Right kidney (tissue), 1 donor: ENCODE results near the gene RAB11FIP5.

Experiments
- DNase-seq: peaks from one replicate; pipeline ENCODE4 v3.0.0-alpha.2; 2016

RAB11FIP5 gene

DNA sequence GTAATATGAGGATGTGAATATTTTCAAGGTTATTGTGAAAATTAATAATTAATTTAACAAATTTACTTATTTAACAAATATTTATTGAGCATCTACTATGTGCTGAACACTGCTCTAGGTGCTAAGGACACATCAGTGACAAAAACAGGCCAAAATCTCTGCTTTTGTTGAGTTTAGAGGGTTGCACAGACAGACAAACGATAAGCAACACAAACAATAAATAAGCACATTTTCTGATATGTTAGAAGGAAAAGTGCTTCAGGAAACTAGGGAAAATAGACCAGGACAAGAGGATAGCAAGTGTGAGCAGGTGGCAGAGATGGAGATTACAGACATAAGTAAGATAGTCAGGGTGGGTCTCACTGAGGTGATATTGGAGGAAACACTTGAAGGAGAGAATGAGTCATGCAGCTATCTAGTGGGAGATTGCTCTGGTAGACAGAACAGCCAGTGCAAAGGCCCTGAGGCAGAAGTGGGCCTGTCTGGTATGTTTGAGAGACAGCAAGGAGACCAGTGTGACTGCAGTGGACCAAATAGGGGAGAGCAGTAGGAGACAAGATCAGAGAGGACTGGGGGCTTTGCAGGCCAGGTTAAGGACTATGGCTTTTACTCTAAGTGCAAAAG lies 79.5 kb downstream of the RAB11FIP5 start:
- DNase-seq = no peak

DNA sequence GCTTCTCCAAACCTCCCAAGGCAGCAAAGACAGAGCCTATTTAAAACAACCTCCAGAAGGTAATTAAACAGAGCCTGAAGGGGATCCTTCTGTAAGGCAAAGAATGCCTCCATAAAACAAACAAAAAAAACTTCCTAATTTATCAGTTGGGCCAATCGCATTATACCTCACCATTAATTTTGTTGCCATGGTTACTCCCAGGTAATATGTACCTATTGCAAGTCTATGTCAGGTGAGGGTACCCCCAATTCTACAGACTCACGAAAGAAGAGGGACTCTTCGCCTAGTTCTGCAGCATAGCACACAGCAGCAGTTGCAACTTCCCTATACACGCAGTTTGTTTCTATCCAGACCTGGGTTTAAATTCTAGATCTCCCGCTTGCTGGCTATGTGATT lies 80.0 kb downstream of the RAB11FIP5 start:
- DNase-seq = no peak

DNA sequence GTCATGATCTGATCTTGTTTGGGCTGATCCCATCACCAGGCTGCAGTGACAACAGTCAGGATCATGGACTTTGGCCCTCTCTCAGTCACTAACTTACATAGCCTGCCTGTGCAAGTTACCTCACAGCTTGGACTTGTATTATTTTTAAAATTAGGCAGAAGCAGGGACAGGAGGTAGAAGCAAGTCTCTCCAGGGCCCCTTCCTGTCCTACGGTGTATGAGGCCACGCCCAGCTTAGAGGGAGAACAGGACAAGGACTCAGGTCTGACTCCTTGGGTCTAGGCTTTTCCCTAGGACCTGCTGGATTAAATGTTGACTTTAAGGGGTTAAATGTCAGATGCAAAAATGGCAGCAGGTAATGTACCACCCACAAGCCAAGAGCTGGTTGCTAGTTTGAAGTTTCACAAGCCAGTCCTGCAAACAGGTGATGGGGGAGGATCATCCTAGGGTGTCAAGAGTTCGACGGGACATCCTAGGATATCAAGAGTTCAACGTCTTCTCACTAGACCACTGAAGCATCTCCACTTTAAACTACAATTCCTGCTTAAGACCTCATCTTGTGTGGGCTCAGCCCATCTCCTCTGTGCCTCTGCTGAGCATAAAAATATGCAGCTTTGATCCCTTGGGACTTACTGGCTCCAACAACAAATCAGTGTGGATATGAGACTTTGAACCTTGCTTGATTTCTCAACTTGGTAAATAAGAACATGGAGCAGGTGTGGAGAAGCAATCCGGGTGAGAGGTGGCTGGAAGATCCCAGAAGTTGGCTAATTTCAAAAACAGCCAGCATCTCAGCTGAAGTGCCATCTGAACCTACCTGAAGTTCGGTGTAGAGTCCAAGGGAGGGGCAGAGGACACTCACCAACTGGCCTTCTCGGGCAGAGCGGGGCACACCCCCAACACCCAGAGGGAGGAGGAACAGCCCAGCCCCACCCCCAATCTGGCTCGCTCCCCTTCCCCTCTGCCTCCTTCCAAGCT lies 80.7 kb downstream of the RAB11FIP5 start:
- DNase-seq = no peak

DNA sequence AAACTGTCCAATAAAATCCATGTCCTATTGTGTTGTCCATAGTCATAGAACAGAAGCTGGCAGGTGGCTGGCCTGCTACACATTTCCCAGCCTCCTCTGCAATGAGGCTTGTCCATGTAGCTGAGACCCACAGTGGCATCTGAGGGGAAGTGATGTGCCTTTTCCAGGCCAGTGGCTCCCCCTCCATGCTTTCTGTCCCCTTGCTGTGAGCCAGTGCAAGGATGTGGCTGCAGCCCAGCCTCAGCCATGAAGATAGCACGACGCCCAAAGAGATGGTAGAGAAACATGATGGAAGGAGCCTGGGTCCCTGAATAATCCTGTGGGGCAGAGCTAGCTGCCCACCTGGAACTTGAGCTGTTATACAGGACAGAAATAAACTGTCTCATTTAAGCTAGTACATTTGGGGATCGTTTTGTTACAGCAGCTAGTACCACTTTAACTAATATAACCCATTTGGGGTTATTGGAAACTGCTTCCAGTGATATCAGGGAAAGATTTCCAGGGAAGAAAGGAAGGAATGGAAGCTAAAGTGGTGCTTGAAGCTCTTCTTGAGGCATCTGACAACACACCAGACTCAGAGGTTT lies 81.6 kb downstream of the RAB11FIP5 start:
- no peak for DNase-seq

DNA sequence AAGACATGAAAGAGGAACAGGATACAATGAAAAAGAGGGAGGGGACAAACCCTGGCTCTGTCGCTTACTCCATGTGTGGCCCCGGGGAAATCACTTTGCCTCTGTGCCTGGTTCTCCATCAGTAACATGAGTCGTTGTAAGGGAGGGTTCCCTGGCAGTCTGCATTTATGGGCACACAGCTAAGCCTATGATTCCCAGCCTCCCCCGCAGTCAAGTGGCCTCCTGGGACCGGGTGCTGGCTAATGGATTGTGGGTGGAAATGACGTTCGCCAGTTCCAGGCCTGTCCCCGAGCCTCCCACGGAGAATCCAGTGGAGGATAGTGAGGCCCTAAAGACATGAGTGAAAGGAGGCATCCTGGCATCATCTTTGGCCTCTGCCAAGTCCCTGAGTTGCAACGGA lies 83.9 kb downstream of the RAB11FIP5 start:
- no peak for DNase-seq

DNA sequence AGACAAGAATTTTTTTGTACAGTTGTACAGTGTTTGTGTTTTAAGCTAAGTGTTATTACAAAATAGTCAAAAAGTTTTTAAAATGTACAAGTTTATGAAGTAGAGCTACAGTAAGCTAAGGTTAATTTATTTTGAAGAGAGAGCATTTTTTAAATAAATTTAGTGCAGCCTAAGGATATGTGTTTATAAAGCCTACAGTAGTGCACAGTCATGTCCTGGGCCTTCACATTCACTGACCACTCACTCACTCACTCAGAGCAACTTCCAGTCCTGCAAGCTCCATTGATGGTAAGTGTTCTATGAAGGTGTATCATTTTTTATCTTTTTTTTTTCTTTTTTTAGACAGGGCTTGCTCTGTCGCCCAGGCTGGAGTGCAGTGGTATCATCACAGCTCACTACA lies 85.4 kb downstream of the RAB11FIP5 start:
- no peak for DNase-seq

DNA sequence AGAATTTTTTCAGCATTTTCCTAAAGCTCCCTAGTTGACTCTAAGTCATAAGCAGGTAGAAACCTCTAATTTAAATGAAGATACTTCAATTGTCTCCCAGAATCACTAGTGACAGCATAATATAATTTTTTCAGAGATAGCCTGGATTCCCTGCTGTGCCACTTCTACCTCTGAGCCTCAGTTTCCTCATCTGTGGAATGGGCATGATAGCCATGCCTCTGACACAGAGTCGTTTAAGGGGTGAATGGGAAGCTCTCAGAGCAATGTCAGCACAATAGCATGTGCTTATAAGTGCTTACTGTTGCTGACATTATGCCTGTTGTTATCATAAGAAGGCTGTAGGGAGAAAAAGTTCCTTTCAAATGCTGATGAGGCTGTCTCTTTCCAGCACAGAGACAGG lies 89.3 kb downstream of the RAB11FIP5 start:
- DNase-seq = no peak
